ENCODE measurements around the gene PARD3B. TPM values are rescaled to one million over a fixed set of nuclear protein-coding genes. Genes with fewer than 3 reads are reported as not detected.
A peak's percentile ranks its signal among the peaks of the same experiment; 100 is the strongest.

Gene PARD3B
- polyA plus RNA-seq, 3 donors, result not detected

GRCh38 chr2:205662206-205662965, 1117.1 kb downstream of the PARD3B start:
- Mint-ChIP-seq H3K36me3 (no peaks in the 10 kb centered on the region), H3K27me3 (ENCODE audit: low read depth in 3 of 3) (peaks cover 1 to 9% (median 8%) of the 10 kb centered on the region in 3 donors), H3K27ac (no peak overlapping the region), H3K4me1 (no peaks in the 10 kb centered on the region), H3K9me3 (peaks cover 0 to 5% (median 3%) of the 10 kb centered on the region in 7 donors), H3K4me3 (no peak overlapping the region)
- no peak for TF ChIP-seq CTCF (IDR thresholded peaks at IDR 0.05)
- no peak overlapping the region for H3K4me3 ChIP-seq (replicated peaks in 1 of 3; ENCODE audit: low read depth in 2 of 3, low read length in 3 of 3)
- H2AFZ ChIP-seq (ENCODE audit: insufficient read depth, low read depth, low read length, poor library complexity, severe bottlenecking), result no peak overlapping the region
- intact Hi-C loops (cut with micrococcal nuclease), result no loop called here
- no peaks in the 10 kb centered on the region for H4K20me1 ChIP-seq (ENCODE audit: insufficient read depth, low read length)
- H3K4me2 ChIP-seq (replicated peaks; ENCODE audit: extremely low read depth, low read length, poor library complexity, severe bottlenecking), result no peak overlapping the region
- no peaks in the 10 kb centered on the region for H3K9me3 ChIP-seq (replicated peaks in 1 of 2; ENCODE audit: control insufficient read depth in 1 of 2, insufficient read depth in 1 of 2, low read length in 2 of 2)
- peaks cover 0 to 4% of the 10 kb centered on the region in 2 donors for H3K27me3 ChIP-seq (ENCODE audit: control insufficient read depth in 2 of 2, insufficient read depth in 2 of 2, low read length in 2 of 2)
- WGBS (ENCODE audit: insufficient coverage), result 96% methylated on average over 2 of the region's 3 CpGs
- no peak overlapping the region for H3K9ac ChIP-seq (ENCODE audit: insufficient read depth, low read length, poor library complexity, severe bottlenecking)
- H3K4me1 ChIP-seq (ENCODE audit: control insufficient read depth in 1 of 2, insufficient read depth in 2 of 2, low read length in 2 of 2), result no peaks in the 10 kb centered on the region
- H3K79me2 ChIP-seq (ENCODE audit: insufficient read depth, low read length), result no peaks in the 10 kb centered on the region
- no peaks in the 10 kb centered on the region for H3K36me3 ChIP-seq (replicated peaks in 1 of 2; ENCODE audit: control insufficient read depth in 1 of 2, insufficient read depth in 2 of 2, low read length in 2 of 2)
- no peak overlapping the region for H3K27ac ChIP-seq (ENCODE audit: low read depth in 1 of 2, low read length in 2 of 2)
- DNase-seq, result no peak

- H3K9me3 ChIP-seq (replicated peaks in 1 of 2; ENCODE audit: control insufficient read depth in 1 of 2, insufficient read depth in 1 of 2, low read length in 2 of 2), result no peaks in the 10 kb centered on the region
- H3K4me1 ChIP-seq (ENCODE audit: control insufficient read depth in 1 of 2, insufficient read depth in 2 of 2, low read length in 2 of 2), result no peaks in the 10 kb centered on the region
- peaks cover 0 to 9% (median 3%) of the 10 kb centered on the region in 7 donors for H3K9me3 Mint-ChIP-seq
- H3K27ac Mint-ChIP-seq, result no peak overlapping the region
- H3K4me1 Mint-ChIP-seq, result no peaks in the 10 kb centered on the region
- H3K36me3 ChIP-seq (replicated peaks in 1 of 2; ENCODE audit: control insufficient read depth in 1 of 2, insufficient read depth in 2 of 2, low read length in 2 of 2), result no peaks in the 10 kb centered on the region
- no peak overlapping the region for H3K4me2 ChIP-seq (replicated peaks; ENCODE audit: extremely low read depth, low read length, poor library complexity, severe bottlenecking)
- no peak overlapping the region for H3K9ac ChIP-seq (ENCODE audit: insufficient read depth, low read length, poor library complexity, severe bottlenecking)
- H3K36me3 Mint-ChIP-seq, result no peaks in the 10 kb centered on the region
- DNase-seq, result no peak
- WGBS (ENCODE audit: insufficient coverage), result no CpG with 5 or more reads among the region's 2 CpGs
- intact Hi-C loops (cut with micrococcal nuclease), result no loop called here
- no peak overlapping the region for H3K27ac ChIP-seq (ENCODE audit: low read depth in 1 of 2, low read length in 2 of 2)
- no peaks in the 10 kb centered on the region for H3K79me2 ChIP-seq (ENCODE audit: insufficient read depth, low read length)
- H3K4me3 ChIP-seq (replicated peaks in 1 of 3; ENCODE audit: low read depth in 2 of 3, low read length in 3 of 3), result no peak overlapping the region
- H3K27me3 ChIP-seq (ENCODE audit: control insufficient read depth in 2 of 2, insufficient read depth in 2 of 2, low read length in 2 of 2), result peaks cover 0 to 4% of the 10 kb centered on the region in 2 donors
- H3K27me3 Mint-ChIP-seq (ENCODE audit: low read depth in 3 of 3), result peaks cover 5 to 15% (median 5%) of the 10 kb centered on the region in 3 donors
- no peak overlapping the region for H3K4me3 Mint-ChIP-seq
- no peak for TF ChIP-seq CTCF (IDR thresholded peaks at IDR 0.05)
- H4K20me1 ChIP-seq (ENCODE audit: insufficient read depth, low read length), result no peaks in the 10 kb centered on the region
- peak overlapping the region; percentile 4 for H2AFZ ChIP-seq (ENCODE audit: insufficient read depth, low read depth, low read length, poor library complexity, severe bottlenecking)
Measured at GRCh38 chr2:205665791-205666190, 1120.5 kb downstream of the PARD3B start.

Small RNA genes lying within 50 kb of the gene (small RNA-seq; reads per million reads assigned to genes)
- not detected for gene AC008171.1 (ENCODE audit: insufficient read length, low read depth)

Measured in CD14-positive monocyte (primary cell).